ENCODE results near the gene EPO.

The EPO gene

DNA sequence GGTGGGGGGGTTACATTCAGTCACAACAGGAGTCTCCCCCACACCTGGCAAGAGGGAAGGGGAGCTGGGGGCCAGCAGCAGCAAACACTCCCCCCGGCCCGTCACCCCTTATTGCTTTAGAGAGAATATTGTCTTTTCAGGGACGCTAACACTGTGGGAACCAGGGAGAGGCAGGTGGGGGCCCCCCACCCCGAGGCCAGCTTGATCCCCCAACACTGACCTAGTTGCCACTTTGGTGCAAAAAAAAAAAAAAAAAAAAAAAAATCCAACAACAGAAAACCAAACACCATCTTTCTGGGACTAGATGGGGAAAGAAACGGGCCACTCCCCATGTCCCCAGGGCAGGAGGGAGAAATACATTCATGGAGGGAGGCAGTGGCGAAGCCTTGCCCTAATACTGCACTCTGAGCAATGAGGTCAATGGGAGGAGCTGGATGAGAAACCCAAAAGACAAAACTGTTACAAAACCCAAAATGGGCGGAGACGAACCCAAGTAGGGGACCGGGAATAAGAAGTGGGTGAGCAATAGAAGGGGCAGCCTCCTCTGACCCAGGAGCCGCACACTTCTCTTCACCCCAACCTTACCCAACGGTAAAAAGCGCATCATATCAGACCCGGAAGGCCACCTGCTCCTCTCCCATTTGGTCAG is 40.2 kb upstream of the EPO start:
- ATAC-seq: no peak
- DNase-seq (ENCODE audit: low spot score in 2 of 2): no peak

GRCh38 chr7:100680576-100681271 is 39.5 kb upstream of the EPO start:
- no peaks in the 10 kb centered on the region for H3K9me3 Mint-ChIP-seq
- no peak for ATAC-seq
- no peak for DNase-seq (ENCODE audit: low spot score in 2 of 2)
- H3K4me1 Mint-ChIP-seq: peaks cover 47% of the 10 kb centered on the region
- peak overlapping the region; percentile 78 for H3K27ac Mint-ChIP-seq
- peaks cover 88% of the 10 kb centered on the region for H3K36me3 Mint-ChIP-seq
- no peak overlapping the region for H3K4me3 Mint-ChIP-seq

More for the DNA sequence above, 40.2 kb upstream of the EPO start:
- H3K27ac Mint-ChIP-seq: peak overlapping the region; percentile 78
- H3K4me1 Mint-ChIP-seq: peaks cover 47% of the 10 kb centered on the region
- no peak overlapping the region for H3K4me3 Mint-ChIP-seq
- no peaks in the 10 kb centered on the region for H3K9me3 Mint-ChIP-seq
- H3K36me3 Mint-ChIP-seq: peaks cover 86% of the 10 kb centered on the region

GRCh38 chr7:100681491-100682227 is 38.6 kb upstream of the EPO start:
- Mint-ChIP-seq H3K36me3 (peaks cover 88% of the 10 kb centered on the region), H3K4me1 (peaks cover 41% of the 10 kb centered on the region), H3K27ac (peak overlapping the region; percentile 78), H3K9me3 (no peaks in the 10 kb centered on the region), H3K4me3 (no peak overlapping the region)
- ATAC-seq (no peak), DNase-seq (ENCODE audit: low spot score in 2 of 2) (no peak)

DNA sequence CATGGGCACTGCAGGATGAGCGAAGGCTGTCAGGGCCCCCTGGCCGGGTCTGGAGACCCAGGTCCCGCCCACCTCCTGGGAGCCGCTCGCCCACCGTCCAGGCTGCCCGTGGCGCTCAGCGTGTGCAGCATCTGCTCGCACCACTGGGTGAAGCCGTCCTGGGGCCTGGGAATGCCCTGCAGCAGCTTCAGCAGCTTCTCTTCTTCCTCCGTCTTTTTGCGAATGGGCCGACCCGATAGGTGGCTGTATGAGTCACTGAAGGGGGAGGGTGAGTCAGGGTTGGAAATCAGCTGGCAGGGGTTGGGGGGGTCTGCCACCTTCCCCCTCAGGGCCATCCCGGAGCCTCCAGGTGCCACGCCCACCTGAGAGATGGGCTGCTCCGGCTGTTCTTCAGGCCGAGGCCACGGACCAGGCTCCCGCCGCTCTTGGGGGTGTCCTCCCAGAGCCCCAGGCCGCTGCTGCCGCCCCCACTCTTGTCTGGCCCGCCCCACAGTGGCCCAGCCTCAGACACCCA is 38.0 kb upstream of the EPO start:
- no peak overlapping the region for H3K27ac Mint-ChIP-seq
- no peaks in the 10 kb centered on the region for H3K9me3 Mint-ChIP-seq
- H3K4me1 Mint-ChIP-seq: peaks cover 38% of the 10 kb centered on the region
- no peak overlapping the region for H3K4me3 Mint-ChIP-seq
- DNase-seq (ENCODE audit: low spot score in 2 of 2) (no peak), ATAC-seq (peak; percentile 25)
- peaks cover 88% of the 10 kb centered on the region for H3K36me3 Mint-ChIP-seq

GRCh38 chr7:100682991-100683658 is 37.1 kb upstream of the EPO start:
- Mint-ChIP-seq H3K9me3 (no peaks in the 10 kb centered on the region), H3K27ac (no peak overlapping the region), H3K4me1 (peaks cover 39% of the 10 kb centered on the region), H3K4me3 (no peak overlapping the region), H3K36me3 (peaks cover 88% of the 10 kb centered on the region)
- ATAC-seq (no peak), DNase-seq (ENCODE audit: low spot score in 2 of 2) (no peak)

DNA sequence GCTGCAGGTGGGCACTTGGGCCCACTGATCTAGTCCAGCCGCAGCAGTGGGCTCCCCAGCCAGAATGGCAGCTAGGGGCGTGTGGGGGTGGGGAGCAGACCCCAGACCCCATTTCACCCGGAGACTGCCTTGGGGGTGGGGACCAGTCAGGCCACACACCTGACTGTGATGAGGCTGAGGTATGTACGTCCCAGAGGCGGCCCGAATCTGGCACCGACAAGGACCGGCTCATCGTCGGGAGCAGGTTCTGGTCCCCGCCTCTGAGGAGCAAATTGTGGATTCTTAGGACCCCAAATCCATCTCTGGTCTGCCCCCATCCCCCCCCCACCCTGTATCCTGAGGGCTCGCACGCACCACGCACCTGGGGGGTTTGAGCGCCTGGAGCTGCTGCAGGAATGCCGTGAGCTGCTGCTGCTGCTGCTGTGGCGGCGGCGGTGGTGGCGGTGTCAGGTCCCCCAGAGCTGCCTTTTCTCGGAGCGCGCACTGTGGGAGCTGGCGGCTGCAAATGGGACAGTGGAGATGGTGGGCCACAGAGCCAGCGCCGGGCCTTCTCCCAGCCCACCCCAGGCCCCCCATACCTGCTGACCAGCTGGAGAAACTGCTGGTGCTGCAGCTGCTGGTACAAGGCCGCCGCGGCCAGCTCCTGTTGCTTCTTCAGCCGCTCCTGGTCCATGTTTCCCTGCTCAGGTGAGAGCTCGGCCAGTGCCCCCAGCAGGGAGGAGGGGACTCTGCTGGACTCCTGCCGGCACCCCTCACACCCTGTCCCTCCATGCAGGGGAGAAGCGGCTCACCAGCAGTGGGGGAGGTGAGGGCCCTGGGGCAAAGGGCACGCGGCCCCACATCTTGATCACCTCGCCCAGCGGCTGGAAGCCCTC is 36.4 kb upstream of the EPO start:
- DNase-seq (ENCODE audit: low spot score in 2 of 2) (no peak), ATAC-seq (no peak)
- Mint-ChIP-seq H3K9me3 (no peaks in the 10 kb centered on the region), H3K27ac (no peak overlapping the region), H3K4me3 (no peak overlapping the region), H3K36me3 (peaks cover 88% of the 10 kb centered on the region), H3K4me1 (peaks cover 42% of the 10 kb centered on the region)

GRCh38 chr7:100684534-100685042 is 35.7 kb upstream of the EPO start:
- ATAC-seq: no peak
- H3K4me1 Mint-ChIP-seq: peaks cover 42% of the 10 kb centered on the region
- no peaks in the 10 kb centered on the region for H3K9me3 Mint-ChIP-seq
- no peak overlapping the region for H3K4me3 Mint-ChIP-seq
- no peak overlapping the region for H3K27ac Mint-ChIP-seq
- DNase-seq (ENCODE audit: low spot score in 2 of 2): no peak
- peaks cover 88% of the 10 kb centered on the region for H3K36me3 Mint-ChIP-seq

DNA sequence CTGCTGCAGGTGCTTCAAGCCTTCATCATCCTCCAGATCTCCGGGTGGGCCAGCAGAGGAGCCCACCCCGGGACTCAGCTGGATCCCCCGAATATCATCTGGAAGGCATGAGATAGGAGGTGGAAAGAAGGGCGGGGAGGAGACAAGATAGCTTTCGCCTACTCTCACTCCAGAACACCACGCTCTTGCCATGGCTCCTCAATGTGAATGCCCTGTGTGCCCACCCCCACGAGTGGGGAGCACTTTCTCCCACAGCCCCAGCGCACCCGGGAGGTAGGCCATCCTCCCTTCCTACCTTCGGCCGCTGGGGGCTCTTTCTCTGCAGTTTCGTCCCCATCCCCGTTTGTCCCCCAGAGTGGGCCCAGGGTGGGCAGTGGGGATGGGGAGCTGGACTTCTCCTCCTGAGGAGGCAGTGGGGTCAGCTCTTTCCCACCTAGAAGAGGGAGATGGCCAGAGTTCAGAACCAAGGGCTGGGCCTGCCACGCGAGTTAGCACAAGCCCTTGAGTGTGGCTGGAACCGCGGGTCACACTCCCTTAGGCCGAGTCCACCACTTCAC is 35.1 kb upstream of the EPO start:
- H3K27ac Mint-ChIP-seq: no peak overlapping the region
- H3K9me3 Mint-ChIP-seq: no peaks in the 10 kb centered on the region
- ATAC-seq: no peak
- H3K4me1 Mint-ChIP-seq: peaks cover 40% of the 10 kb centered on the region
- no peak for DNase-seq (ENCODE audit: low spot score in 2 of 2)
- peaks cover 87% of the 10 kb centered on the region for H3K36me3 Mint-ChIP-seq
- H3K4me3 Mint-ChIP-seq: no peak overlapping the region

DNA sequence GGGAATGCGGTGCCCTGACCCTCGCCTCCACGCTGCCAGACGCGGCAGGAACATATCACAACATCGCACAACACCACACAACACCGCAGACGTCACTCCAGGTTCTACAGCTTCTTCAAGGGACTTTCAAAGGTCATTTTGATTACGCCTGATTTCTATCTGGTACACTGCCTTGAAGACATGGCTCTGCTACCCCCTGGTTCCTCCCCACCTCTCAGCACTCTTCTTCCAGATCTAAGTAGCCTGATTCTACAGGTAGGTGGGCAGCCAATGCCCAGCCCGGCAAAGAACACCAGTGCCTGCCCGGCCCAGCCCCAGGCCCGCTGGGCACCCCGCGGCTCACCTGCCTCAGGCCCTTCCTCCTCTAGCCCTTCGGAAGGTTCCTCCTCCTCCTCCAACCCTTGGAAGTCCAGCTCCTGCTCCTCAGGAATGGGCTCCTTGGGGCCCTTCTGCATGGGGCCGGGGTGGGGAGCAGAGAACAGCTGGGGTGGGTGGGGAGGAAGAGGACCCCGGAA is 34.6 kb upstream of the EPO start:
- H3K27ac Mint-ChIP-seq: no peak overlapping the region
- H3K9me3 Mint-ChIP-seq: no peaks in the 10 kb centered on the region
- ATAC-seq (no peak), DNase-seq (ENCODE audit: low spot score in 2 of 2) (no peak)
- H3K4me3 Mint-ChIP-seq: no peak overlapping the region
- peaks cover 81% of the 10 kb centered on the region for H3K36me3 Mint-ChIP-seq
- H3K4me1 Mint-ChIP-seq: peaks cover 35% of the 10 kb centered on the region

GRCh38 chr7:100686201-100686821 is 34.0 kb upstream of the EPO start:
- DNase-seq (ENCODE audit: low spot score in 2 of 2) (no peak), ATAC-seq (no peak)
- Mint-ChIP-seq H3K27ac (peak overlapping the region; percentile 70), H3K36me3 (peaks cover 75% of the 10 kb centered on the region), H3K9me3 (no peaks in the 10 kb centered on the region), H3K4me1 (peaks cover 35% of the 10 kb centered on the region), H3K4me3 (no peak overlapping the region)

DNA sequence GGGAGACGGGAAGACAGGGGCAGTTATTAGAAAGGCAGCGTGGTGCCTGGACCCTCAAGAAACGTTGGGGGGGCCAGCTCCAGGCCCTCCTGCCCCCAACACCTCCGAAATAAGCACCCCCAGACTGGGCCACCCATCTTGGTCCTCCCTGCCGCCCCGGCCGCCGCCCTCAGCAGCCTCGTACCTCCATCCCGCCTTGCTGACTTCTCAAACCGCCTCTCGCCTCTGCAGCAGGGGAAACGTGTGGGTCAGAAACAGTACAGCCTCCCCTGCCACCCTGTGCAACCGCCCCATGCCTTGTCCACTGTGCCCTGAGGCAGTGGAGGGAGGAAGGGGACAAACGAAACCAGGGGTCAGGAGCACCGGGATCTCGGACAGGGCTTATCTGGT is 33.5 kb upstream of the EPO start:
- no peak for DNase-seq (ENCODE audit: low spot score in 2 of 2)
- H3K4me1 Mint-ChIP-seq: peaks cover 36% of the 10 kb centered on the region
- no peak for ATAC-seq
- H3K4me3 Mint-ChIP-seq: no peak overlapping the region
- peaks cover 75% of the 10 kb centered on the region for H3K36me3 Mint-ChIP-seq
- H3K9me3 Mint-ChIP-seq: no peaks in the 10 kb centered on the region
- H3K27ac Mint-ChIP-seq: peak overlapping the region; percentile 70

GRCh38 chr7:100687261-100687660 is 33.0 kb upstream of the EPO start:
- Mint-ChIP-seq H3K9me3 (no peaks in the 10 kb centered on the region), H3K4me3 (no peak overlapping the region), H3K27ac (peak overlapping the region; percentile 70), H3K4me1 (peaks cover 38% of the 10 kb centered on the region), H3K36me3 (peaks cover 75% of the 10 kb centered on the region)
- no peak for DNase-seq (ENCODE audit: low spot score in 2 of 2)
- ATAC-seq: no peak

DNA sequence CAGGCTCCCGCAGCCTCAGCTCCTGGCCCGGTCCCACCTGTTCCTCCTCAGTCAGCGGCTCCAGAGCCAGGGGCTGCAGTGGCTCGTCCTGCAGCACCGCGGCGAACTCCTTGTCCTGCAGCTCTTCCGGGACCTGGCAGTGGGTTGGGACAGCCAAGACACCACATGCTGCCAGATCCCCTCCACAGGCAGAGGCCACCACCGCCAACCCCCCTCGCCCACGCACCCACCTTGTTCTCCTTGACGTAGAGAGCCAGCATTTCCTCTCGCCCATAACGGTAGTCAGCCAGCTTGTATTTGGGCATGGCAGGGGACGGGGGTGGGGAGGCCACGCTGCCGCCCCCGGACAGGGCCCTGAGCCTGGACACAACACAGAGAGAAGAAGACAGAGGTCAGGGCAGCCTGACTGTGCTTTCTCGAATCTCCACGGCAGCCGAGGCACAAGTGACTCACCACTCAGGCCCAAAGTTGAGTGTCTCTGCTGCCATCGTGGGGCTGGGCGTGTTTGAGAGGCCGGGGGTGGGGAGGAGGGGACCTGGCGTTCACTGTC is 32.4 kb upstream of the EPO start:
- peak overlapping the region; percentile 82 for H3K27ac Mint-ChIP-seq
- H3K4me1 Mint-ChIP-seq: peaks cover 43% of the 10 kb centered on the region
- H3K36me3 Mint-ChIP-seq: peaks cover 77% of the 10 kb centered on the region
- H3K4me3 Mint-ChIP-seq: no peak overlapping the region
- H3K9me3 Mint-ChIP-seq: no peaks in the 10 kb centered on the region
- ATAC-seq: no peak
- DNase-seq (ENCODE audit: low spot score in 2 of 2): no peak

Measured in stimulated activated effector memory CD8-positive, alpha-beta T cell treated with anti-CD3 and anti-CD28 coated beads, Interleukin-12 subunit alpha, Interleukin-12 subunit beta, amount 100 ng/mL, for 72 hours (primary cell).